ENCODE measurements around the gene MATN3. TPM values are rescaled to one million over a fixed set of nuclear protein-coding genes. Genes with fewer than 3 reads are reported as not detected.

The MATN3 gene
- polyA plus RNA-seq, 4 donors, result 0.25 to 1.0 TPM; not detected in 2

- Histone ChIP-seq H3K27ac (ENCODE audit: low read depth in 1 of 3, low read length in 2 of 3) (no peak overlapping the region), H3K27me3 (ENCODE audit: control insufficient read depth in 3 of 3, insufficient read depth in 3 of 3, low read length in 3 of 3) (no peaks in the 10 kb centered on the region), H3K4me3 (ENCODE audit: low read depth in 1 of 3, low read length in 3 of 3) (no peak overlapping the region), H3K4me1 (ENCODE audit: control insufficient read depth in 3 of 3, insufficient read depth in 2 of 3, low read depth in 1 of 3, low read length in 2 of 3) (no peaks in the 10 kb centered on the region), H3K36me3 (ENCODE audit: control insufficient read depth in 3 of 3, insufficient read depth in 2 of 3, low read depth in 1 of 3, low read length in 3 of 3) (no peaks in the 10 kb centered on the region), H3K9me3 (ENCODE audit: control insufficient read depth in 2 of 2, insufficient read depth in 1 of 2, low read depth in 1 of 2, low read length in 1 of 2) (no peaks in the 10 kb centered on the region)
- DNase-seq, result no peak
- 73 to 89% (median 86%) methylated on average over 2 of the region's 2 CpGs for WGBS, 3 donors
- FAIRE-seq, result no peak
These were observed 68.1 kb downstream of the MATN3 start for GRCh38 chr2:19944205-19944845.

- no peaks in the 10 kb centered on the region for H3K9me3 ChIP-seq (ENCODE audit: control insufficient read depth in 2 of 2, insufficient read depth in 1 of 2, low read depth in 1 of 2, low read length in 1 of 2)
- H3K27ac ChIP-seq (ENCODE audit: low read depth in 1 of 3, low read length in 2 of 3), result no peak overlapping the region
- FAIRE-seq (peak; percentile 68), DNase-seq (no peak)
- 21 to 53% (median 27%) methylated on average over 1 of the region's 1 CpG for WGBS, 3 donors
- H3K4me1 ChIP-seq (ENCODE audit: control insufficient read depth in 3 of 3, insufficient read depth in 2 of 3, low read depth in 1 of 3, low read length in 2 of 3), result no peaks in the 10 kb centered on the region
- H3K36me3 ChIP-seq (ENCODE audit: control insufficient read depth in 3 of 3, insufficient read depth in 2 of 3, low read depth in 1 of 3, low read length in 3 of 3), result no peaks in the 10 kb centered on the region
- no peaks in the 10 kb centered on the region for H3K27me3 ChIP-seq (ENCODE audit: control insufficient read depth in 3 of 3, insufficient read depth in 3 of 3, low read length in 3 of 3)
- no peak overlapping the region for H3K4me3 ChIP-seq (ENCODE audit: low read depth in 1 of 3, low read length in 3 of 3)
These were observed 69.3 kb downstream of the MATN3 start for GRCh38 chr2:19943189-19943588.

GRCh38 chr2:19942199-19942598, 70.3 kb downstream of the MATN3 start:
- Histone ChIP-seq H3K27me3 (ENCODE audit: control insufficient read depth in 3 of 3, insufficient read depth in 3 of 3, low read length in 3 of 3) (no peaks in the 10 kb centered on the region), H3K27ac (ENCODE audit: low read depth in 1 of 3, low read length in 2 of 3) (no peak overlapping the region), H3K36me3 (ENCODE audit: control insufficient read depth in 3 of 3, insufficient read depth in 2 of 3, low read depth in 1 of 3, low read length in 3 of 3) (peaks cover 0 to 2% (median 0%) of the 10 kb centered on the region in 3 donors), H3K4me3 (ENCODE audit: low read depth in 1 of 3, low read length in 3 of 3) (no peak overlapping the region), H3K4me1 (ENCODE audit: control insufficient read depth in 3 of 3, insufficient read depth in 2 of 3, low read depth in 1 of 3, low read length in 2 of 3) (no peaks in the 10 kb centered on the region), H3K9me3 (ENCODE audit: control insufficient read depth in 2 of 2, insufficient read depth in 1 of 2, low read depth in 1 of 2, low read length in 1 of 2) (no peaks in the 10 kb centered on the region)
- FAIRE-seq (no peak), DNase-seq (no peak)

Other genes starting within 250 kb of the MATN3 start
- 10 to 100 TPM; 11.6 to 21.7 (median 18.3) TPM for gene TTC32, start 110.7 kb downstream of the MATN3 start, polyA plus RNA-seq
- 1 to 10 TPM in 2 of 4 donors, under 1 TPM in 2; 0.45 to 7.1 (median 1.3) TPM for gene WDR35, start 22.6 kb downstream of the MATN3 start, polyA plus RNA-seq
- 100 to 1,000 TPM in 2 of 4 donors, 10 to 100 TPM in 2; 47.6 to 269 (median 157) TPM for gene LAPTM4A, start 39.0 kb upstream of the MATN3 start, polyA plus RNA-seq
- 10 to 100 TPM; 36.9 to 89.9 (median 58.3) TPM for gene SDC1, start 212.5 kb upstream of the MATN3 start, polyA plus RNA-seq

Data from small intestine (tissue), 7 donors.